Peyer's patch (tissue), 4 donors: ENCODE data around the gene TMEM121.

Source experiments
- POLR2A ChIP-seq, 2 donors: fragments of 450-650 bp; IDR thresholded peaks; one replicate each; pipeline ENCODE4 v1.5.1; 2017; ENCODE audit warnings: antibody characterized with exemption in 2 of 2, mild to moderate bottlenecking in 2 of 2, moderate library complexity in 2 of 2
- TF ChIP-seq, protein P1 (sequence below), 6 experiments: fragments of 450-650 bp in 4 of 6; fragments of 200-600 bp in 2 of 6; sonication (generic) in 1 of 6; IDR thresholded peaks; one replicate each; pipeline ENCODE4 v1.5.1; 2017 to 2019; ENCODE audit warnings: antibody characterized with exemption in 6 of 6, mild to moderate bottlenecking in 3 of 6, moderate library complexity in 1 of 6

DNA sequence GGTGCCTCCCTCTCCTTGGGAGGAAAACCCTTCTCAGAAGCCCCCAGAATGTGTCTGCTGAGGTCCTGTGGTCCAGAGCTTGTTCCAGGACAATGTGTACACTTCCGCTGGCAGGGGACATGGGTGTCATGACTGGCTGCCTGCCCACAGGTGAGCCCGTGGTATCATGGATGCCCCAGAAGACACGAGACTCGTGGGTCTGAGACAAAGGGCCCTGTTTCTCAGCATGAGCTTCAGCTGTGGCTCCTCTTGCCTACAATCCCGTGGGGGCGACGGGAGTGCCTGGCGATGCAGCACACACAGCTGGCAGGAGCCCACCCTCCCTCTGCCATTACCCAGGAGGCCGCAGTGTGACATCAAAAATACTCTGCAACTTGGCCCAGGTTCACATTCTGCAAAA is 7.0 kb downstream of the TMEM121 start:
- TF ChIP-seq, protein P1, sequence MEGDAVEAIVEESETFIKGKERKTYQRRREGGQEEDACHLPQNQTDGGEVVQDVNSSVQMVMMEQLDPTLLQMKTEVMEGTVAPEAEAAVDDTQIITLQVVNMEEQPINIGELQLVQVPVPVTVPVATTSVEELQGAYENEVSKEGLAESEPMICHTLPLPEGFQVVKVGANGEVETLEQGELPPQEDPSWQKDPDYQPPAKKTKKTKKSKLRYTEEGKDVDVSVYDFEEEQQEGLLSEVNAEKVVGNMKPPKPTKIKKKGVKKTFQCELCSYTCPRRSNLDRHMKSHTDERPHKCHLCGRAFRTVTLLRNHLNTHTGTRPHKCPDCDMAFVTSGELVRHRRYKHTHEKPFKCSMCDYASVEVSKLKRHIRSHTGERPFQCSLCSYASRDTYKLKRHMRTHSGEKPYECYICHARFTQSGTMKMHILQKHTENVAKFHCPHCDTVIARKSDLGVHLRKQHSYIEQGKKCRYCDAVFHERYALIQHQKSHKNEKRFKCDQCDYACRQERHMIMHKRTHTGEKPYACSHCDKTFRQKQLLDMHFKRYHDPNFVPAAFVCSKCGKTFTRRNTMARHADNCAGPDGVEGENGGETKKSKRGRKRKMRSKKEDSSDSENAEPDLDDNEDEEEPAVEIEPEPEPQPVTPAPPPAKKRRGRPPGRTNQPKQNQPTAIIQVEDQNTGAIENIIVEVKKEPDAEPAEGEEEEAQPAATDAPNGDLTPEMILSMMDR (IDR thresholded peaks at IDR 0.05) = no peak
- TF ChIP-seq POLR2A (IDR thresholded peaks at IDR 0.05) = no peak
